ENCODE data around the gene BGN.

The BGN gene

DNA sequence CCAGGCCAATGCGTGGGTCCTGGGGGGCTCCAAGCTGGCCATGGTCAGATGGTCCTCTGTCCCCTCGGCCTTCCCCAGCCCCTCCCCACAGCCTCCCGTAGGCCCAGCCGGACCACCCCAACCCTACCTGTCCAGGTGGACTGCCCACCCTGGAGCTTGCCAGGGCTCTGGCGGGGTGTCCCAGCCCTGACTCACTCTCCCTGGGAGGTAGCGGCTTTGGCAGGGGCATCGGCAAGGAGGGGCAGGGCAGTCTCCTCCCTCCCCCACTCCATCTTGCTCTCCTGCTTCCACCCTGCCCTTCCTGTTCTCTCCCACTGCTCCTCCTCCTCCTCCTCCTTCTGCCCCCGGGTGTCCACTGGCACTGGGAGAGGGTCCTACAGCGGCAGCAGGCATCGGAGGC lies 7.4 kb downstream of the BGN start:
- Mint-ChIP-seq H3K36me3 (no peaks in the 10 kb centered on the region), H3K4me1 (no peaks in the 10 kb centered on the region), H3K4me3 (no peak overlapping the region), H3K27ac (no peak overlapping the region), H3K9me3 (no peaks in the 10 kb centered on the region)
- DNase-seq (ENCODE audit: low spot score in 2 of 2): no peak
- no peak for ATAC-seq

DNA sequence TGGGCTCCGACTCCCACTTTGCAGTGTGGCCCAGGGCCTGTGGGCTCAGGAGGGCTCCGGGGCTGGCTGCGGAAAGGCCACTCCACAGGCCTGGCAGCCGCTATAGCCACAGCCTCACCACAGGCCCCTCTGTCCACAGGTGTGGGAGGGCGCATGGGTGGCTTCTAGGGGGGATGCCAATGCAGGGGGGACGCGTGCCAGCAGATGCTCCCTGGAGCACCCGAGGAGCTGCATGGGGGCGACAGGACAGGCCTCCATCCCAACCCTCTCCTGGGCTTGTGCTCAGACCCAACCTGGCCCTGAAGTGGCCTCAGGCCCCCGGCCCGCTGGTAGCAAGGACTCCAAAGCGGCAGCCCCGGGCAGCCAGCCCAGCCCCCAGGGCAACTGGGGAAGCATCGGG lies 8.0 kb downstream of the BGN start:
- Mint-ChIP-seq H3K4me1 (no peaks in the 10 kb centered on the region), H3K36me3 (no peaks in the 10 kb centered on the region), H3K27ac (no peak overlapping the region), H3K9me3 (no peaks in the 10 kb centered on the region), H3K4me3 (no peak overlapping the region)
- ATAC-seq (no peak), DNase-seq (ENCODE audit: low spot score in 2 of 2) (no peak)

DNA sequence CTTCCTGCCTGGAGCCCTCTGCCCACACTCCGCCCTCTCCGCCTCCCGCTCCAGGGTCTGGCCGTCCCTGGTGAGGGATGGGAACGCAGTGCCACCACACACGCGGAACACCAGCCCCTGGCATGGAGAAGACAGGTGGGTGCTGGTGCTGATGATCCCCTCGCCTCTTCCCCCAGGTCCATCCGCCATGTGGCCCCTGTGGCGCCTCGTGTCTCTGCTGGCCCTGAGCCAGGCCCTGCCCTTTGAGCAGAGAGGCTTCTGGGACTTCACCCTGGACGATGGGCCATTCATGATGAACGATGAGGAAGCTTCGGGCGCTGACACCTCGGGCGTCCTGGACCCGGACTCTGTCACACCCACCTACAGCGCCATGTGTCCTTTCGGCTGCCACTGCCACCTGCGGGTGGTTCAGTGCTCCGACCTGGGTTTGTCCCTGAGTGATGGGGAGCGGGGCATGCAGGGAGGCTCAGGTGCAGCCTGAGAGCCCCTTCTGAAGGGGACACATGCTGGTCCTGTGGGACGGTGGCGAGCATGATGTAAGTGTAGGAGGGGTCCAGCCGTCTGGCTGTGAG lies 9.8 kb downstream of the BGN start:
- H3K9me3 Mint-ChIP-seq: no peaks in the 10 kb centered on the region
- H3K4me3 Mint-ChIP-seq: no peak overlapping the region
- H3K36me3 Mint-ChIP-seq: no peaks in the 10 kb centered on the region
- DNase-seq (ENCODE audit: low spot score in 2 of 2) (no peak), ATAC-seq (no peak)
- H3K27ac Mint-ChIP-seq: no peak overlapping the region
- H3K4me1 Mint-ChIP-seq: no peaks in the 10 kb centered on the region

DNA sequence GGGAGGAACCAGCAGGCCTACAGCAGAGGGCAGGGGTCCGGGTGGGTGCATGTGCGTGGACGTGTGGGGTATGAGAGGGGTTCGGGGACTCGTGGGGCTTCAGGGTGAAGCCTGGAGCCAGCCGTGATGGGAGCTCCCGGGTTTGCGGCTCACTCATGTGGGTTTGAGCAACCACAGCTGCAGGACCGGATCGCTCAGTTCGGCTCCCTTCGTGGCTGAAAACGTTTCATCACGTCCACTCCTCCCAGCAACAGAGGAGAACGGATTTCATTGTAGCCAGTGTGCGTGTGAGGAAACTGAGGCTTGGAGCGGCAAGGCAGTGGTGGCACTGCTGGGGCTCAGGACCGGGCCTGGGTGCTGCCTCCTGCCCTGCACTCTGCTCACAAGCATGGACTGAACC lies 10.6 kb downstream of the BGN start:
- no peak overlapping the region for H3K27ac Mint-ChIP-seq
- H3K9me3 Mint-ChIP-seq: no peaks in the 10 kb centered on the region
- ATAC-seq (no peak), DNase-seq (ENCODE audit: low spot score in 2 of 2) (no peak)
- H3K4me1 Mint-ChIP-seq: no peaks in the 10 kb centered on the region
- H3K4me3 Mint-ChIP-seq: no peak overlapping the region
- no peaks in the 10 kb centered on the region for H3K36me3 Mint-ChIP-seq

DNA sequence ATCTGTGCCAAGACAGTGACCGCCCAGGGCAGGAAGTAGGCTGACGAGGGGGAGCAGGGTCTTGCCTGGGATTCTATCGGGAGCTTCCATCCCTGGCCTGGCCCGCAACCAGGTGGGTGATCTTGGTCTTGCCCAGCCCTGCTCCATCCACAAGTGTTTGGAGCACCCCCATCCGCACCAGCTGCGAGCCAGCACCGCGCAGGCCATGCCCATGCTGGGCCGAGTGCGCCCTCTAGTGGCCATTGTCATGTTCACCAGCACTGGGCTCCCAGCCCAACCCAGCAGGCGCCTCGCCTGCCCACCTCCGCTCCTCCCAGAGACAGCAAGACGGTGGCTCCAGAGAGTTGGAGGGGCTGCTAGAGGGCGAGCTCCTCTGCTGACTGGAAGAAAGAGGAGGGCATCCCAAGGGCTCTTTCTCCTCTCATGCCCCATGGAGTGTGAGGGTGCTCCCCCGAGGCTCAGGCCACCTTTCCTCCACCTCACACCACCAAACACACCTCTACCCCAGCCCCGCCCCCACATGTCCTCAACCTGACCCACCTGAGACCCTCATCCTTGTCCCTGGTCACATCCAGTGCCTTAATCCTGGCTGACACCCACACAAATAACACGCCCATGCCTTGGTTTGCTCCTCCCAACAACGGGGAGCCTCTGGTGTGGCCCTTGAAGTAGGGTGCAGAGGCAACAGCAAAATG lies 12.9 kb downstream of the BGN start:
- peak; percentile 97 for ATAC-seq
- no peak overlapping the region for H3K27ac Mint-ChIP-seq
- H3K4me1 Mint-ChIP-seq: no peaks in the 10 kb centered on the region
- H3K4me3 Mint-ChIP-seq: no peak overlapping the region
- H3K36me3 Mint-ChIP-seq: no peaks in the 10 kb centered on the region
- DNase-seq (ENCODE audit: low spot score in 2 of 2): peak; percentile 77 to 86
- H3K9me3 Mint-ChIP-seq: no peaks in the 10 kb centered on the region

DNA sequence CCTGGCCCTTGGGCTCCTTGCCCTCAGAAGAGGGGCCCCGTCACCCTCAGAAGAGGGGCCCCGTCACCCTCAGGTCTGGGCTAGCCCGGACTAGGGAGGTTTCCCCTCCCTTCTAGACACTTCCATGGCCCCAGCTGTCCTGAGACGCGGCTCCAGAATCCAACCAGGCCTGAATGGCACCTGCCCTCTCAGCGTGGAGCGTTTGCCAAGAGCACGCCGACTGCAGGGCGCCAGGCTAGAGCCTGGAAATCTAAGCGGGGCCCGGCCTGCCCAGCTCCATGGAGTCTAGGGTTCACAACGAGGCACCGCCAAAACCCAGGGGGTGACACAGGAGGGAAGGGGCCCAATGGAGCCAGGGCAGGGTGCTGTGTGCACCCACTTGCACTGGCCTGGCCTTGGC lies 14.8 kb downstream of the BGN start:
- Mint-ChIP-seq H3K9me3 (no peaks in the 10 kb centered on the region), H3K27ac (no peak overlapping the region), H3K36me3 (no peaks in the 10 kb centered on the region), H3K4me1 (no peaks in the 10 kb centered on the region), H3K4me3 (no peak overlapping the region)
- DNase-seq (ENCODE audit: low spot score in 2 of 2) (no peak), ATAC-seq (no peak)

DNA sequence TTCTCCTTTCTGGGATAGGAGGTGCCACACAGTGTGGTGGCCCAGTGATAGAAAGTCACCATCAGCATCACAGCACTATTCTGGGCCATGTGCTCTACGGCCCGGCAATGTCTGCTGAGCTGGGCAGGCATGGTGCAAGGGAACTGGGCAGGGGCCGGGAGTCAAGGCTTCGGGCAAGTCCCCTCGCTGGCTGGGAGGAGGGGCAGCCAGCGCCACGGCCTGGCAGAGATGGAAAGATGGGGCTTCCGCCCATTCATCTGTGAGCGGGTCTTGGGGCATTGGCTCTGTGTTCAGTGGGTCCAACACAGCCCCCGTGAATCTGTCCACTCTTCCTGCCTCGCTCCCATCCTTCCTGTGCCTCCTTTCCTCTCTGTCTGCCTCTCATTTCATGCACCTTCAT lies 15.6 kb downstream of the BGN start:
- DNase-seq (ENCODE audit: low spot score in 2 of 2): no peak
- H3K9me3 Mint-ChIP-seq: no peaks in the 10 kb centered on the region
- H3K36me3 Mint-ChIP-seq: no peaks in the 10 kb centered on the region
- H3K27ac Mint-ChIP-seq: no peak overlapping the region
- H3K4me1 Mint-ChIP-seq: no peaks in the 10 kb centered on the region
- no peak overlapping the region for H3K4me3 Mint-ChIP-seq
- no peak for ATAC-seq

DNA sequence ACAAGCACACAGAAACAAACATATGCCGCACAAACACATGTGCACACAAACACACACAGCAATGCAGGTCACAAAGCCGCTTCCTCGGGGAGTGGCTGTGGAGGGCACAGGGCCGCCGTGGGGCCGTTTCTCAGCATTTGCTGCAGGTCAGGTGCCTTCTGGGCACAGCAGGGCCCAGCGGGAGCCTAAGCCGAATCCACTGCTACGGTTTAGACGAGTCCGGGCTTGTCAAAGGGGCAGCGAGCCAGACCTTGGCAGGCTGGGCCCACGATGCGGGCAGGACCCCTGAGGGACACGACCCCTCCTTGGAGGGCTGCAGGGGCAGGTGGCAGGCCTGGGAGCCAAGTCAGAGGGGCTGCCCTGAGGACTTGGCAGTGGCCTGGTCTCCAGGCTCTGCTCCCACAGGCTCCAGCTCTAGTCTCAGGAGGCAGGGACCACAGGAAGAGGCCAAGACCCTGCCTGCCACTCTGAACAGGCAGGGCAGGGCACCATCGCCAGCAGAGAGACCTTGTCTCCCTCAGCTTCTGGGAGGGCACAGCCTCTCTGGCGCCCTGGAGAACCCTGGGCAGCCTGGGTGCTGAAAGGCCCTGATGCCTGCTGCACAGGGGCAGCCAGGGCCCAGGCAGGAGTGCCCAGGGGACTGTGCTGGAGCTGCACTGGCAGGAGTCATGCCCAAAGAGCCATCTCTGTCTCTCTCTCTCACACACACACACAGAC lies 17.2 kb downstream of the BGN start:
- no peak overlapping the region for H3K4me3 Mint-ChIP-seq
- H3K4me1 Mint-ChIP-seq: no peaks in the 10 kb centered on the region
- H3K9me3 Mint-ChIP-seq: no peaks in the 10 kb centered on the region
- DNase-seq (ENCODE audit: low spot score in 2 of 2) (no peak), ATAC-seq (no peak)
- no peaks in the 10 kb centered on the region for H3K36me3 Mint-ChIP-seq
- H3K27ac Mint-ChIP-seq: no peak overlapping the region

DNA sequence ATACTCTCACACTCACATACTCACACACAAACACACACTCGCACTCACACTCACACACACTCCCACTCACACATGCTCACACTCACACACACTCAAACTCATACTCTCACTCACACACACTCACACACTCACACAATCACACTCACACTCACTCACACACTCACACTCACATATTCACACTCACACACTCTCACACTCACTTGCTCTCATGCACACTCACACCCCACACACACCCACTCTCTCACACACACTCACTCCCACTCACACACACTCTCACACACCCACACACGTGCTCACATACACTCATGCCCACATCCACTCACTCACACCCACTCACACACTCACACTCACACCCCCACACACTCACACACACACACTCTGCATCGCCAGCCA lies 17.7 kb downstream of the BGN start:
- Mint-ChIP-seq H3K4me3 (no peak overlapping the region), H3K4me1 (no peaks in the 10 kb centered on the region), H3K36me3 (no peaks in the 10 kb centered on the region), H3K9me3 (no peaks in the 10 kb centered on the region), H3K27ac (no peak overlapping the region)
- no peak for ATAC-seq
- no peak for DNase-seq (ENCODE audit: low spot score in 2 of 2)

DNA sequence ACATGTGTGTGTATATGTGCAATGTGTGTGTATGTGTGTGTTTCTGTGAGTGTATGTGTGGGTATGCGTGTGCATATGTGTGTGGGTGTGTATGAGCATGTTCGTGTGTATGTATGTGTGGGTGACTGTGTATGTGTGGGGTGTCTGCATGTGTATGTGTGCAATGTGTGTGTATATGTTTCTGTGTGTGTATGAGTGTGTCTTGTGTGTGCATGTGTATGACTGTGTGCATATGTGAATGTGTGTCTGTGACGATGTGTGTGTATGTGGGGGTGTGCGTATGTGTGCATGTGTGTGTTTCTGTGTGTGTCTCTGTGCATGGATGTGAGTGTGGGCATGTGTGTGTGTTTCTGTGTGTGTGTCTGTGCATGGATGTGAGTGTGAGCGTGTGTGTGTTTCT lies 18.5 kb downstream of the BGN start:
- no peaks in the 10 kb centered on the region for H3K4me1 Mint-ChIP-seq
- H3K36me3 Mint-ChIP-seq: no peaks in the 10 kb centered on the region
- no peak for DNase-seq (ENCODE audit: low spot score in 2 of 2)
- H3K27ac Mint-ChIP-seq: no peak overlapping the region
- ATAC-seq: no peak
- no peak overlapping the region for H3K4me3 Mint-ChIP-seq
- H3K9me3 Mint-ChIP-seq: no peaks in the 10 kb centered on the region

DNA sequence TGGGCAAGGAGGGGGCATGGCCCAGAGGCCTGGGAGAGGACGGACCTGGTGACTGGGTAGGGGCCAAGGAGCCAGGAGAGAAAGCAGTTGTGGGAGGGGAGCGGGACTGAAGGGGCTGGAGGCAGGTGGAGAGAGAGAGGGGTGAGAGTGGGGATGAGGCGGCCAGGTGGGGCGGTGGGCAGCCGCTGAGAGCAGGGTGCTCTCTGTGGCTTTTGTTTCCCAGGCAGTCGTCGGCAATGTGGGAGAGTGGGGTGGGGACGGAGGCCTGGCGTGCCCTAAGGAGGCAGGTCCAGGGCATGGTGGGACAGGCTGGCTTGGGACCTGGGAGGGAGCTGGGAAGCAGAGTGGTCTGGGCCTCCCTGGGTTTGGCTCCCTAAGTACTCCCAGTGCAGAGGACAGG lies 19.5 kb downstream of the BGN start:
- ATAC-seq (no peak), DNase-seq (ENCODE audit: low spot score in 2 of 2) (no peak)
- no peaks in the 10 kb centered on the region for H3K36me3 Mint-ChIP-seq
- H3K27ac Mint-ChIP-seq: no peak overlapping the region
- no peak overlapping the region for H3K4me3 Mint-ChIP-seq
- no peaks in the 10 kb centered on the region for H3K9me3 Mint-ChIP-seq
- no peaks in the 10 kb centered on the region for H3K4me1 Mint-ChIP-seq

DNA sequence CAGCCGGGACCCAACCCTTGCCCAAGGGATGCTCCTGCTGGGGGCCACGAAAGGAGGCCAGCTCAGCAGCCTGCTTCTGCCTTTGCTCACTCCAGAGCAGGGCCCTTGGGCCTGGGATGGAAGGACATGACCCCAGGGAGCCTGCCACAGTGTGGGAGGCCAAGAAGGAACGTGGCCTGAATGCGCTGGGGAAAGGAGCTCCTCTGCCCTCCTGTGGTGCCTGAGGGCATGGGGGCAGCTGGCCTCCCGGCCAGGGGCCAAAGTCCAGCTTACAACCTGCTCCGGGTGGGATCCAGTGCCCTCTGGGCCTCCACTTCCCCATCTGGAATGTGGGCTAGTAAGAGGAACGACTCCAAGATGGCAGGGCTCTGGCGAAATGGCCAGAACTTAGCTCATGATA lies 20.7 kb downstream of the BGN start:
- H3K4me1 Mint-ChIP-seq: no peaks in the 10 kb centered on the region

DNA sequence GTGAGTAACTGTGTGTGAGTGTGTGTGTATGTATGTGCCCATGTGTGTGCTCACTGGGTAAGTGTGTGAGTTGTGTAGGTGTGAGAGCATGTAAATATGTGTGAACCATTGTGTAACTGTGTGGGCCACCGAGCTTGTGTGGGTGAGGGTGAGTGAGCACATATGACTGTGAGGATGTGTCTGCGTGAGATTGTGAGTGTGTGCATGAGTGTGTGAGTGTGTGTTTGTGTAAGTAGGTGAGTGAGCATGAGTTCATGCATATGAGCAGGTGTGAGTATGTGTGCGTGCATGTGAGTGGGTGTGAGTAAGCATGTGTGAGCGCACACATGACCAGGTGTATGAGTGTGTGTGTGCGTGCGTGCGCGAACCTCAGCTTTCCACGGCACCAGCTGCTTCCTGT lies 21.3 kb downstream of the BGN start:
- Mint-ChIP-seq H3K27ac (no peak overlapping the region), H3K4me3 (no peak overlapping the region), H3K9me3 (no peaks in the 10 kb centered on the region), H3K36me3 (no peaks in the 10 kb centered on the region), H3K4me1 (no peaks in the 10 kb centered on the region)
- ATAC-seq (no peak), DNase-seq (ENCODE audit: low spot score in 2 of 2) (no peak)

More for the DNA sequence above, 20.7 kb downstream of the BGN start:
- Mint-ChIP-seq H3K36me3 (no peaks in the 10 kb centered on the region), H3K4me3 (no peak overlapping the region), H3K9me3 (no peaks in the 10 kb centered on the region), H3K27ac (no peak overlapping the region)
- ATAC-seq (no peak), DNase-seq (ENCODE audit: low spot score in 2 of 2) (no peak)

DNA sequence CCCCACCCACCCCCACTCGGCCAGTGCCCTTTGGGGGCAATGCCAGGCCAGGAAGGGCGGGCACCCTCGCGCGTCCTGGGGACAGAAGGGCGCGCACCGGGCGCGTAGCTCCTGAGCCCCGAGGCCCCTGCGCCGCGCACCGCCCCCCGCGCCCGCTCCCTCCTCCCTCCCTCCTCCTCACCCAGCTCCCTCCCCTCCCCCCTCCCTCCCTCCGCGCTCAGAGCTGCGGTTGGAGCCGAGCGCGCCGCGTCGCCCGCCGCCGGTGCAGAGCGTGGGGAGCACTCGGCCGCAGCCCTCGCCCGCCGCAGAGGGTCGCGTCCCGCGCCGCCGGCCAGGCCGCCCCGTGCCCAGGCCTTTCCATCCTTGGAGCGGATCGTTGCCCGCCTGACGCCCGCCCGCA lies 22.6 kb downstream of the BGN start, which contains the start of gene ATP2B3:
ATP2B3 (plus strand) TSS at position 220 of the 400 bp plus-strand sequence. CDS start 18,606 bp downstream, outside the sequence.
- H3K9me3 Mint-ChIP-seq: no peaks in the 10 kb centered on the region

DNA sequence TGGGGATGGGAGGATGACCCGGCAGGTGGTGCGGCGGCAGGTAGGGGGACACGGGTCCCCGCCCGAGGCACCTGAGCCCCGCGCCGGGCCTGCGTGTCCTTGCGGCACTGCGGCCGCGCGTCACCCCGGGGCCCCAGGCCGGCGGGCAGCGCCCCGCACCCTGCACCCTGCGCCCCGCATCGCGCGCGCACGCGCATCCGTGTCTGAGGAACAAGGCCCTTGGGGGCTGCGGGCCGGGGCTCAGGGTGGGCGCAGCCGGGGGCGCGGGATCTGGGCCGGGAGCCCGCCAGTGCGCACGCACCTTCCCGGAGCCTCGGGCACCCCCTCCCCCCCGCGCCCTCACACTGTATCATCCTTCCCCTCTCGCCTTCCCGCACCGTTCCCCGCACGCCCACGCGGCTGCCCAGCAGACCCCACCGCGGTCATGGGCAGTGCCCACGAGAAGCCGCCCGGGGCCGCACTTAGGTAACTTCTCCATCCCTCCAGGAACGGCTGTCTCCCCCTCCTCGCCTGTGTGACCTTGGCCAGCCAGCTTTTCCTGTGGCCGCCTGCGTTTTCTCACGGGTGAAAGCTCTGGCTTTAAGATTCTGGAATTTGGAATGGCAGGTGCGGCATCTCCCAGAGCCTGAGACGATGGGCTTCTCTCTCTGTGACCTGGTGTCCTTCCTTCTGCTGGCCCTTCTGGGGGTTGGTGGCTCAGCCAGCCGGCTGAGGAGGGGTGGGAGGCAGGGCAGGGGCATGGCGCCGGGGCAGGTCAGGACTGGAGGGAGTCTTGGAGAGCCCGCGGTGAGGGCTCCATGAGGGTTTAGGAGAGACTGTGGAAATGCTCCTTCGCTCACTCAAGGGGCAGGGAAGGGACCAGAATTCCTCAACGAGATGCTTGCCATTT lies 23.4 kb downstream of the BGN start:
- Mint-ChIP-seq H3K9me3 (no peaks in the 10 kb centered on the region), H3K4me3 (no peak overlapping the region), H3K27ac (no peak overlapping the region), H3K4me1 (no peaks in the 10 kb centered on the region), H3K36me3 (no peaks in the 10 kb centered on the region)
- no peak for DNase-seq (ENCODE audit: low spot score in 2 of 2)
- no peak for ATAC-seq

More for the DNA sequence above, 22.6 kb downstream of the BGN start, which contains the start of gene ATP2B3:
- Mint-ChIP-seq H3K27ac (no peak within 1 kb of the TSS), H3K4me1 (no peaks in the 10 kb centered on the region), H3K36me3 (no peaks in the 10 kb centered on the region), H3K4me3 (no peak within 1 kb of the TSS)
- no peak for ATAC-seq
- DNase-seq (ENCODE audit: low spot score in 2 of 2): no peak

Data from stimulated activated effector memory CD8-positive, alpha-beta T cell treated with anti-CD3 and anti-CD28 coated beads, Interleukin-12 subunit alpha, Interleukin-12 subunit beta, amount 100 ng/mL, for 72 hours (primary cell).